GM21723 (cell line): ENCODE data around the gene RIC1.
A peak's percentile ranks its signal among the peaks of the same experiment; 100 is the strongest.
"Not testable (repeated sequence)": the region's sequence is repeated elsewhere in the genome, so short reads cannot be mapped to it uniquely, and the experiment has no call there.

Experiments used
- ATAC-seq: cut with Tn5 transposase; IDR thresholded peaks from one replicate; pipeline ENCODE4 v1.9.1; 2021; ENCODE audit warnings: mild to moderate bottlenecking, moderate library complexity; ENCODE audit not compliant: unreplicated experiment

The RIC1 gene

GRCh38 chr9:5720151-5720550 lies 91.2 kb downstream of the RIC1 start:
- ATAC-seq, result no peak

GRCh38 chr9:5721279-5722087 lies 92.6 kb downstream of the RIC1 start:
- no peak for ATAC-seq

GRCh38 chr9:5722679-5723078 lies 93.8 kb downstream of the RIC1 start:
- ATAC-seq, result not testable (repeated sequence)

- ATAC-seq, result no peak
These were observed 106.2 kb downstream of the RIC1 start for GRCh38 chr9:5735072-5735471.

GRCh38 chr9:5736563-5737346 lies 107.8 kb downstream of the RIC1 start:
- ATAC-seq, result no peak

GRCh38 chr9:5743109-5743508 lies 114.2 kb downstream of the RIC1 start:
- ATAC-seq, result no peak

- no peak for ATAC-seq
These were observed 119.5 kb downstream of the RIC1 start for GRCh38 chr9:5748438-5748837.

- no peak for ATAC-seq
These were observed 120.4 kb downstream of the RIC1 start for GRCh38 chr9:5749306-5749705.

- ATAC-seq, result no peak
These were observed 121.7 kb downstream of the RIC1 start for GRCh38 chr9:5750569-5750968.

DNA sequence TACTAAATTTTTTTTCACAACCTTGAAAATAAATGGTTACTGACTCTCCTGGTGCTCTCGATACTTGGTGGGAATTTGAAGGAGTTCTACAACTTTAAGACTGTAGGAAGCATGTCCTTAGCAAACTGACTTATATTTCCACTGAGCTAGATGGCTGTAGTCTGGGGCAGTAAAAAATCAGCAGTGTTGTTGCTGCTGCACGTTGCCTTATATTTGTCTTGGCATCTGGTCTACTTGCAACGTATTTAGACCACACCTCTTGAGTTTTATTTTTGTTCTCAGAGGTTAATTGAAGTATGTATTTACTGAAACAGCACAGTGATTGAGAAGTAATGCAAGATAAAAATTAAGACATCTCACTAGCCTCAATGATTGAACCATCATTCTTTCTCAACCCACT lies 127.7 kb downstream of the RIC1 start:
- ATAC-seq, result no peak

GRCh38 chr9:5760338-5760737 lies 131.4 kb downstream of the RIC1 start:
- no peak for ATAC-seq

DNA sequence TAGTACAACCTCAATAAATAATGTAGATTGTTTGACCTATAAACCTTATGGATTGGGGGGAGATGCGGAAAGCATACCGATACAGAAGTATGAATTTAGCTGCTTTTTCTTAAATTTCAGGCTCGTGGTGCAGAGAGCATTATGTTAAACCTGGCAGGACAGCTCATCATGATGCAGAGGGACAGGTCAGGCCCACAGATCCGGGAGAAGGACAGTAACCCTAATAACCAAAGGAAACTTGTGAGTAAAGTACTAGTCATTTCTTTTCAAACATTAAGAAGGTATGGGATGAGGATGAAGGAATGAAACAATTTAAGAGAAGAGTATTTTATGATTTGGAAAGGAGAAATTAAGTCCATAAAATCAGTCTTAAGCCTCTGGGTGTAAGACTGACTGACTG lies 133.5 kb downstream of the RIC1 start:
- no peak for ATAC-seq

- ATAC-seq, result peak; percentile 88
These were observed 135.4 kb downstream of the RIC1 start for GRCh38 chr9:5764130-5764868.

DNA sequence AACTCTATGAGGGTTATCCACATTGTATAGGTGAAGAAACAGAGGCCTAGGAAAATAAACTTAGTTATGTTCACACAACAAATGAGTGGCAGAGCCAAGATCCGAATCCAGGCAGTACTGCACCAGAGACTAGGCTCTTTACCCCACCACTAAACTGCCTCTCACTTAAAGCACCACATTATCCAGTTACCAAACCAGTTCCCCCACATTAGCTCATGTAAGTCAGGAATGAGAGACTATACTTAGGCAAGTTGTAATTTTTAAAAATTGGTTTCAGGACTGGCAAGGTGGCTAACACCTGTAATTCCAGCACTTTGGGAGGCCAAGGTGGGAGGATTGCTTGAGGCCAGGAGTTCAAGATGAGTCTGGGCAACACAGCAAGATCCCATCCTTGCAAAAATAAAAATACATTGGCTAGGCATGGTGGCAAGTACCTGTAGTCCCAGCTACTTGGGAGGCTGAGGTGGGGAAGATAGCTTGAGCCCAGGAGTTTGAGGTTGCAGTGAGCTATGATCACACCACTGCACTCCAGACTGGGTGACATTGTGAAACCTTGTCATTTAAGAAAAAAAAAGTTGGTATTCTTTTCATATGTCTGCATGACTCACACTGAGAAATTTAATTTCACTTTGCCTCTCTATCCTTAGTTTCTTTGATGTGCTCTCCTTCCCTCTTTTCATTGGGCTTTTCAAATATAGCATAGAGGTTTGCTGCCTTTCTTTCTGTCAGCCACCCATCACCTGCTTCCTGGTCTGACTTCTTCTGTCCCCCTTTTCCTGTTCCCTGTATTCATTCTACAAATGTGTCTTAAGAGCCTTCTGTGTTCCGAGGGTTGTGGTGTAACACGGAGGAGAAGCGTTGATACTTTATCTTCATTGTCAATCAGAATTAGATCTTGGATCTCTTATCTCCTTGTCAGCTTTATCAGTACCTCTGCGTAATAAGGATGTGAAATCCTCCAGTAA lies 139.3 kb downstream of the RIC1 start:
- peak; percentile 39 for ATAC-seq

DNA sequence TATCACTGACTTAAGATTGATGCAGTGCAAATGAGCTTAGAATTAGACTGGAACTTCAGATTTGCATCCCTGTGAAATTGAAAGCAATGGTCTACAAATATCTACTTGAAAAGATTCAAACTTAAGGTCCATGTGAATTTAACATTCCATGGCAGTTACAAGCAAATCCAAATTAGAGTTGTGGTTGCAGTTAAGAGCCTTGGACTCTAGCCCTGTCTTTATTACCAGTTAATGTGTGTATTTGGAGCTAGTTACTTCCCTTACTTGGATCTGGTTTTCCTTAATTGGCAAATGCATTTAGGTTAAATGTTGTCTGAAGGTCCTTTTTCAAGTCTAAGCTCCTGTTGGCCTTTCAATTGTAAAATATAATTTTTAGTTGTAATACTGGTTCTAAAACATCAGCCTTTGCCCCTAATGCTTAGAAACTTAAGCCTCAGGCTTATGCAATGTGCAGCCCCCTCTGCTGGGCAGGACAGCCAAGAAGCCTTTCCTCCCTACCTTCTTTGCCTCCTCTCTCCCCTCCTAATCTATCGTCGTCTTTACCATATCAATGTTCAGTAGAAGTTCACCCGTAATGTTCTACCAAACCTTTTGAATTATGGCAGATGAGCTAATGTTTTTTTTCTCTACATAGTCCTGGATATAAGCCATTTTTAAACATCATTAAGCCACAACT lies 144.6 kb downstream of the RIC1 start:
- ATAC-seq, result no peak

DNA sequence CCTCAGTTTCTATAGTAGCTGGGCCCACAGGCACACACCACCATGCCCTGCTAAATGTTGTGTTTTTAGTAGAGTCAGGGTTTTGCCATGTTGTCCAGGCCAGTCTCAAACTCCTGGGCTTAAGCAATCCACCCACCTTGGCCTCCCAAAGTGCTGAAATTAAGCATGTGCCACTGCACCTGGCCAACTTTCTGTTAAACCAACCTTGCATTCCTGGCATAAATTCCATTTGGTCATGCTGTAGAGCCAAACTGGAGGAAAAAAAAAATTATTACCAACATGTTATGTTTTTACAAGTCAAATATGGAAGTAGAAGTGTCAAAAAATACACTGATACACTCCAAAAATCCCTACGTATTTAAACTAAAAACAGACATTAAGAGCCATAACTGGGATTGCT lies 149.9 kb downstream of the RIC1 start:
- ATAC-seq, result no peak

- ATAC-seq, result not testable (repeated sequence)
These were observed 150.9 kb downstream of the RIC1 start for GRCh38 chr9:5779705-5780218.

DNA sequence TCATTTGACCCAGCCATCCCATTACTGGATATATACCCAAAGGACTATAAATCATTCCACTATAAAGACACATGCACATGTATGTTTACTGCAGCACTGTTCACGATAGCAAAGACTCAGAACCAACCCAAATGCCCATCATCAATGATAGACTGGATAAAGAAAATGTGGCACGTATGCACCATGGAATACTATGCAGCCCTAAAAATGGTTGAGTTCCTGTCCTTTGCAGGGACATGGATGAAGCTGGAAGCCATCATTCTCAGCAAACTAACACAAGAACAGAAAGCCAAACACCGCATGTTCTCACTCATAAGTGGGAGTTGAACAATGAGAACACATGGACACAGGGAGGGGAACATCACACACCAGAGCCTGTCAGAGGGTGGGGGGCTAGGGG lies 154.5 kb downstream of the RIC1 start:
- ATAC-seq, result not testable (repeated sequence)

DNA sequence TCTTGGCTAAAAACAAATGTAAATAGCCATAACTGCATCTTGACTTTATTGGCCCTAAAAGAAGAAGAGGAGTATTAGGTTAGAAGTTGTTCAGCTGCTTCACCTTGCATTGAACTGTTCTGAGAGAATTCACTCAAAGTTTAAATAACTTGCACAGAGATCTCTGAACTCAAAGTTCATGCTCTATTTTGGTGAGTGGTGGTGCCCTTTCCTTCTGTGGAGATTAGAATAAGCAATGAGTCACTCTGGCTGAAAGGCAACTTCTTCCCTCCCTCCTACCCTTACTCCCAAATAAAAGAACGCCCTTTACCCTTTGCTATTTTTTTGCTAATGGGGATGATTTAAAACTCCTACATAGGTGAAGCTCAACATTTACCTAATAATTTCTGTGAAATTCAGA lies 155.1 kb downstream of the RIC1 start:
- ATAC-seq, result no peak
